ENCODE data around the gene MYO1D.

The MYO1D gene

DNA sequence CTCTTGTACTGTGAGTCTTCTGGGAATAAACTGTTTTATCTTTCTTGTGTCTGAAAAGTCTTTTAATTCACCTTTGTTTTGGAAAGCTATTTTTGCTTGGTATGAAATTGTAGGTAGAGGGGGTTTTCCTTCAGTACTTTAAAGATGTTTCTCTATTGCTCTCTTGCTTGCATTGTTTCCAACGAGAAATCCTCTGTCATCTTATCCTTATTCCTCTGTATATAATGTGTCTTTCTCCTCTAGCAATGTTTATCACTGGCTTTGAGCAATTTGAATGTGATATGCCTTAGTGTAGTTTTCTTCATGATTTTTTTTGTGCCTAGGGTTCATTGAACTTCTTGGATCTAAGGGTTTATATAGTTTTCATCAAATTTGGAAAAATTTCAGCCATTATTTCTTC is 293.9 kb downstream of the MYO1D start:
- Histone ChIP-seq H3K9me3 (replicated peaks; ENCODE audit: insufficient read depth, low read length) (no peaks in the 10 kb centered on the region), H3K9ac (ENCODE audit: low read length) (no peak overlapping the region), H3K27ac (ENCODE audit: low read length) (no peak overlapping the region), H2AFZ (ENCODE audit: low read length) (no peak overlapping the region), H3K4me2 (ENCODE audit: low read depth, low read length) (no peak overlapping the region), H4K20me1 (ENCODE audit: insufficient read depth, low read length) (no peaks in the 10 kb centered on the region), H3K9me2 (replicated peaks; ENCODE audit: insufficient read depth, low read length) (no peaks in the 10 kb centered on the region), H3K4me1 (ENCODE audit: low read length) (no peaks in the 10 kb centered on the region), H3K36me3 (replicated peaks; ENCODE audit: insufficient read depth, low read length) (no peaks in the 10 kb centered on the region), H3K4me3 (ENCODE audit: low read length) (no peak overlapping the region), H3F3A (ENCODE audit: insufficient read depth, low read length) (no peaks in the 10 kb centered on the region), H3K27me3 (replicated peaks; ENCODE audit: insufficient read depth, low read length) (no peaks in the 10 kb centered on the region), H3K79me2 (ENCODE audit: low read length) (no peaks in the 10 kb centered on the region)
- no peak for TF ChIP-seq EZH2phosphoT487 (IDR thresholded peaks at IDR 0.05; ENCODE audit: low read length)
- TF ChIP-seq EZH2 (optimal IDR thresholded peaks at IDR 0.05; ENCODE audit: low read depth, low read length): no peak
- TF ChIP-seq, protein P1, sequence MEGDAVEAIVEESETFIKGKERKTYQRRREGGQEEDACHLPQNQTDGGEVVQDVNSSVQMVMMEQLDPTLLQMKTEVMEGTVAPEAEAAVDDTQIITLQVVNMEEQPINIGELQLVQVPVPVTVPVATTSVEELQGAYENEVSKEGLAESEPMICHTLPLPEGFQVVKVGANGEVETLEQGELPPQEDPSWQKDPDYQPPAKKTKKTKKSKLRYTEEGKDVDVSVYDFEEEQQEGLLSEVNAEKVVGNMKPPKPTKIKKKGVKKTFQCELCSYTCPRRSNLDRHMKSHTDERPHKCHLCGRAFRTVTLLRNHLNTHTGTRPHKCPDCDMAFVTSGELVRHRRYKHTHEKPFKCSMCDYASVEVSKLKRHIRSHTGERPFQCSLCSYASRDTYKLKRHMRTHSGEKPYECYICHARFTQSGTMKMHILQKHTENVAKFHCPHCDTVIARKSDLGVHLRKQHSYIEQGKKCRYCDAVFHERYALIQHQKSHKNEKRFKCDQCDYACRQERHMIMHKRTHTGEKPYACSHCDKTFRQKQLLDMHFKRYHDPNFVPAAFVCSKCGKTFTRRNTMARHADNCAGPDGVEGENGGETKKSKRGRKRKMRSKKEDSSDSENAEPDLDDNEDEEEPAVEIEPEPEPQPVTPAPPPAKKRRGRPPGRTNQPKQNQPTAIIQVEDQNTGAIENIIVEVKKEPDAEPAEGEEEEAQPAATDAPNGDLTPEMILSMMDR (IDR thresholded peaks at IDR 0.05; ENCODE audit: low read length): no peak
- no peak for DNase-seq

DNA sequence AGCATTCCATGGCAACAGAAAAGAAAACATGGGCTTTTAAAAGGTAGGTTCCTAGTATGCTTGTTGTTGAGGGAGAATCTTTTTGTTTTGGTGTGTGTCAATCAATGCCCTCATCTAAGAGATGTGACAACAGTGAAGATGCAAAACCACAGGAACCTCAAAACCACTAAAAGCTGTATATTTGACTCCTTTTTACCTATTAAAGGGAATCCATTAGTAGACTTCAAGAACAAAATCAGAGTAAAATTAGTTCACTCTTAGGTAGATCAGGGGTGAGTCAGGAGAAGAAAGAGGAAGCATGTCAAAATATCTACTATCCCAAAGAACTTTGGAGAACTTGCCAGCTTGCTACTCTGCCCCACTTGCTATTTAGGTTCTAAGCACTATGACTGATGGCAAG is 301.1 kb downstream of the MYO1D start:
- Histone ChIP-seq H3K79me2 (ENCODE audit: low read length) (no peaks in the 10 kb centered on the region), H3K27me3 (replicated peaks; ENCODE audit: insufficient read depth, low read length) (no peaks in the 10 kb centered on the region), H3K4me3 (ENCODE audit: low read length) (no peak overlapping the region), H3K4me2 (ENCODE audit: low read depth, low read length) (no peak overlapping the region), H3K27ac (ENCODE audit: low read length) (no peak overlapping the region), H3K36me3 (replicated peaks; ENCODE audit: insufficient read depth, low read length) (no peaks in the 10 kb centered on the region), H3K9me2 (replicated peaks; ENCODE audit: insufficient read depth, low read length) (no peaks in the 10 kb centered on the region), H3F3A (ENCODE audit: insufficient read depth, low read length) (no peaks in the 10 kb centered on the region), H3K9me3 (replicated peaks; ENCODE audit: insufficient read depth, low read length) (no peaks in the 10 kb centered on the region), H4K20me1 (ENCODE audit: insufficient read depth, low read length) (no peaks in the 10 kb centered on the region), H3K9ac (ENCODE audit: low read length) (no peak overlapping the region), H2AFZ (ENCODE audit: low read length) (no peak overlapping the region), H3K4me1 (ENCODE audit: low read length) (0 out of 2 replicates have a peak, but pooled peaks cover 4% of the 10 kb centered on the region)
- DNase-seq: peak; percentile 27
- TF ChIP-seq EZH2phosphoT487 (IDR thresholded peaks at IDR 0.05; ENCODE audit: low read length) (no peak), EZH2 (optimal IDR thresholded peaks at IDR 0.05; ENCODE audit: low read depth, low read length) (no peak)
- TF ChIP-seq, protein P1 (IDR thresholded peaks at IDR 0.05; ENCODE audit: low read length): no peak

DNA sequence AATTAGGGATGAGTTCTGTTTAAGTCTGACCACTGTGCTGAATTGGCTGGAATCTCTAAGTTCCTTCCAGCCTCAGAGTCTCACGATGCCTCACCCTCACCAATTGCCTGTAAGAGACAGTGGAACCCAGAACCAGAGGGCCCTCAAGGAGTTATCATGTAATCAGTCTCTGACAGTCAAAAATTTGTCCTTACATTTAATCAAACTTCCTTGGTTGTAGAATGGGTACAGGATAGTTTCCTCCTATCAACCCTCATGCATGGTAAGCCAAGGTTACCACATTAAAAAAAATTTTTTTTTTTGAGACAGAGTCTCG is 306.9 kb downstream of the MYO1D start:
- H3K9ac ChIP-seq (ENCODE audit: low read length): no peak overlapping the region
- H3K4me3 ChIP-seq (ENCODE audit: low read length): no peak overlapping the region
- TF ChIP-seq EZH2phosphoT487 (IDR thresholded peaks at IDR 0.05; ENCODE audit: low read length) (no peak), EZH2 (optimal IDR thresholded peaks at IDR 0.05; ENCODE audit: low read depth, low read length) (no peak)
- TF ChIP-seq, protein P1 (IDR thresholded peaks at IDR 0.05; ENCODE audit: low read length): no peak
- no peak overlapping the region for H3K4me2 ChIP-seq (ENCODE audit: low read depth, low read length)
- no peaks in the 10 kb centered on the region for H3K36me3 ChIP-seq (replicated peaks; ENCODE audit: insufficient read depth, low read length)
- no peaks in the 10 kb centered on the region for H3K9me3 ChIP-seq (replicated peaks; ENCODE audit: insufficient read depth, low read length)
- no peaks in the 10 kb centered on the region for H4K20me1 ChIP-seq (ENCODE audit: insufficient read depth, low read length)
- no peak for DNase-seq
- H3K27me3 ChIP-seq (replicated peaks; ENCODE audit: insufficient read depth, low read length): no peaks in the 10 kb centered on the region
- H3K79me2 ChIP-seq (ENCODE audit: low read length): no peaks in the 10 kb centered on the region
- H3F3A ChIP-seq (ENCODE audit: insufficient read depth, low read length): no peaks in the 10 kb centered on the region
- no peak overlapping the region for H2AFZ ChIP-seq (ENCODE audit: low read length)
- H3K9me2 ChIP-seq (replicated peaks; ENCODE audit: insufficient read depth, low read length): no peaks in the 10 kb centered on the region
- H3K4me1 ChIP-seq (ENCODE audit: low read length): 0 out of 2 replicates have a peak, but pooled peaks cover 13% of the 10 kb centered on the region
- no peak overlapping the region for H3K27ac ChIP-seq (ENCODE audit: low read length)

Measured in MM.1S (cell line).